Endothelial cell of umbilical vein (primary cell): ENCODE results near the gene DLGAP1. TPM values are rescaled to one million over a fixed set of nuclear protein-coding genes. Genes with fewer than 3 reads are reported as not detected.

Experiments
- BruUV-seq: library from RNA; stranded (reverse); fragments of 400-500 nt; replicated peaks from 2 replicates; lab custom pipeline; 2021; lab: Mats Ljungman, UMichigan
- CTCF ChIA-PET: fragments of 300-600, 350-600 bp; sonication (Branson Sonifier 250); formaldehyde crosslinking; loops from one replicate; lab custom pipeline; 2021; ENCODE audit warnings: antibody characterized with exemption, inconsistent platforms; lab: Charles Lee
- POLR2A ChIA-PET: fragments of 300-600, 350-600 bp; sonication (Branson Sonifier 250); formaldehyde crosslinking; loops from one replicate; lab custom pipeline; 2021; ENCODE audit warnings: antibody characterized with exemption, inconsistent platforms; lab: Charles Lee
- DNase-seq: peaks from one replicate; pipeline ENCODE4 v3.0.0-alpha.2; 2011; ENCODE audit warnings: low read depth, low spot score
- FAIRE-seq: peaks from 2 replicates; lab custom pipeline; 2011; peaks lifted over from hg19 to GRCh38; lab: Jason Lieb, UNC
- H2AFZ ChIP-seq: 2 replicates; pipeline ENCODE4 v1.6.0; 2012; ENCODE audit warnings: low read depth, low read length, control low read depth, inconsistent platforms
- H3K27ac ChIP-seq: 2 replicates; pipeline ENCODE4 v1.5.1; 2011; ENCODE audit warnings: low read depth, mild to moderate bottlenecking, control low read depth, low read length, moderate library complexity; ENCODE audit not compliant: insufficient read depth
- H3K27me3 ChIP-seq, 2 experiments: 2 replicates each; pipeline versions ENCODE4 v1.6.0 to v1.6.1; 2011; ENCODE audit warnings: low read length in 2 of 2, mixed read lengths in 1 of 2; ENCODE audit not compliant: control insufficient read depth in 2 of 2, insufficient read depth in 2 of 2
- H3K36me3 ChIP-seq, 2 experiments: 2 replicates in 1 of 2; 3 replicates in 1 of 2; pipeline ENCODE4 v1.5.1; 2011; ENCODE audit warnings: low read length in 2 of 2, mild to moderate bottlenecking in 1 of 2, moderate library complexity in 1 of 2; ENCODE audit not compliant: control insufficient read depth in 2 of 2, insufficient read depth in 2 of 2; ENCODE audit errors: extremely low read depth in 1 of 2
- H3K4me1 ChIP-seq: 3 replicates; pipeline ENCODE4 v1.5.1; 2011; ENCODE audit warnings: mild to moderate bottlenecking, low read length; ENCODE audit not compliant: control insufficient read depth, insufficient read depth; ENCODE audit errors: extremely low read depth
- H3K4me2 ChIP-seq: 2 replicates; pipeline ENCODE4 v1.6.1; 2011; ENCODE audit warnings: low read length, control low read depth, mixed read lengths; ENCODE audit not compliant: insufficient read depth
- H3K4me3 ChIP-seq, 3 experiments: fragments of 200-600 bp in 1 of 3; sonication (generic), shearing (Covaris generic) in 1 of 3; replicated peaks in 1 of 3; 2 replicates each; pipeline ENCODE4 v1.5.1; 2011 to 2016; ENCODE audit warnings: control low read depth in 3 of 3, low read length in 3 of 3, mild to moderate bottlenecking in 2 of 3, inconsistent platforms in 1 of 3, low read depth in 1 of 3, moderate library complexity in 1 of 3; ENCODE audit not compliant: insufficient read depth in 1 of 3
- H3K79me2 ChIP-seq: 2 replicates; pipeline ENCODE4 v1.6.0; 2012; ENCODE audit warnings: low read length, inconsistent platforms; ENCODE audit not compliant: control insufficient read depth, insufficient read depth
- H3K9ac ChIP-seq: replicated peaks from 2 replicates; pipeline ENCODE3; 2011; ENCODE audit warnings: low read length, control low read depth; ENCODE audit not compliant: insufficient read depth; ENCODE audit errors: extremely low read depth
- H3K9me1 ChIP-seq: replicated peaks from 3 replicates; pipeline ENCODE4 v1.6.0; 2011; ENCODE audit warnings: mild to moderate bottlenecking, low read length; ENCODE audit not compliant: control insufficient read depth, insufficient read depth; ENCODE audit errors: extremely low read depth
- H3K9me3 ChIP-seq: replicated peaks from 2 replicates; pipeline ENCODE4 v1.5.1; 2012; ENCODE audit warnings: low read length, inconsistent platforms; ENCODE audit not compliant: control insufficient read depth, insufficient read depth
- H4K20me1 ChIP-seq: replicated peaks from 2 replicates; pipeline ENCODE3; 2011; ENCODE audit warnings: mild to moderate bottlenecking, low read length; ENCODE audit not compliant: control insufficient read depth, insufficient read depth; ENCODE audit errors: extremely low read depth
- CTCF ChIP-seq, 2 donors: IDR thresholded peaks; 1 replicate in 1 of 2; 2 replicates in 1 of 2; pipeline ENCODE4 v1.5.1; 2011; ENCODE audit warnings: low read length in 2 of 2, mild to moderate bottlenecking in 2 of 2, moderate library complexity in 2 of 2, control low read depth in 1 of 2, inconsistent platforms in 1 of 2, low read depth in 1 of 2; ENCODE audit not compliant: insufficient read depth in 1 of 2; ENCODE audit errors: extremely low read depth in 1 of 2
- EZH2 ChIP-seq: IDR thresholded peaks from 2 replicates; pipeline ENCODE4 v1.6.1; 2012; ENCODE audit warnings: borderline replicate concordance, low read depth, mild to moderate bottlenecking, moderate library complexity, low read length, inconsistent platforms; ENCODE audit not compliant: severe bottlenecking
- FOS ChIP-seq: IDR thresholded peaks from 2 replicates; pipeline ENCODE4 v1.6.1; 2011; ENCODE audit warnings: mild to moderate bottlenecking, low read length, moderate library complexity, borderline replicate concordance; ENCODE audit not compliant: insufficient read depth
- GATA2 ChIP-seq: IDR thresholded peaks from 2 replicates; pipeline ENCODE4 v1.7.0; 2011; ENCODE audit warnings: low read depth, mild to moderate bottlenecking, moderate library complexity, mixed read lengths, low read length; ENCODE audit not compliant: insufficient read length, insufficient read depth
- JUN ChIP-seq: IDR thresholded peaks from 2 replicates; pipeline ENCODE4 v1.6.1; 2011; ENCODE audit warnings: borderline replicate concordance, low read depth; ENCODE audit not compliant: insufficient read length, insufficient read depth
- MAX ChIP-seq: IDR thresholded peaks from 2 replicates; pipeline ENCODE4 v1.6.1; 2011; ENCODE audit not compliant: insufficient read depth, insufficient read length
- MYC ChIP-seq: IDR thresholded peaks from one replicate; pipeline ENCODE4 v1.6.1; 2011; ENCODE audit warnings: mild to moderate bottlenecking, low read depth, low read length
- POLR2A ChIP-seq: IDR thresholded peaks from 2 replicates; pipeline ENCODE4 v1.6.1; 2012; ENCODE audit warnings: low read depth, mild to moderate bottlenecking, control low read depth, low read length
- POLR2AphosphoS5 ChIP-seq: IDR thresholded peaks from 2 replicates; pipeline ENCODE4 v1.6.1; 2012; ENCODE audit warnings: low read depth, mild to moderate bottlenecking, control low read depth, low read length, moderate library complexity; ENCODE audit not compliant: insufficient read depth
- dilution Hi-C: fragments of 300-500 bp; cut with MboI; formaldehyde crosslinking; loops from one replicate; pipeline ENCODE4 v1.15.0; 2019; ENCODE audit warnings: low sequenced_read_pairs; ENCODE audit not compliant: extremely low pct_ligation_motif_present
- intact Hi-C: fragments of 100-400 bp; cut with micrococcal nuclease; formaldehyde crosslinking; loops from one replicate; pipeline ENCODE4 v1.10.0; 2022
- polyA plus RNA-seq, 4 experiments: library from polyadenylated mRNA; depleted of rRNA in 3 of 4; stranded (reverse) in 3 of 4; unstranded in 1 of 4; fragments of >200 nt; gene quantifications; 2 replicates each; pipeline versions ENCODE4 v1.2.1 to v1.2.3, GENCODE V29; 2011 to 2012; ENCODE audit warnings: missing spikeins in 1 of 4
- total RNA-seq: library from RNA; stranded (reverse); gene quantifications from 2 replicates; pipeline ENCODE4 v1.2.3, GENCODE V29; 2021

DLGAP1 gene
- total and polyA plus RNA-seq, 2 donors (not counting 3 experiments of a cell fraction or from before 2014, with no cell fraction given): 0.04 TPM; not detected in 1

GRCh38 chr18:3914109-3914508 is 541.0 kb downstream of the DLGAP1 start:
- CTCF ChIA-PET: interaction anchor here (0.8 to 1.1 kb wide), 2 partner anchors 81 to 93 kb away, joined by 3 read pairs; no protein-coding TSS in a partner anchor
- Histone ChIP-seq H3K9me1 (no peaks in the 10 kb centered on the region), H3K27me3 (peaks cover 3 to 6% of the 10 kb centered on the region in 2 experiments), H2AFZ (no peak overlapping the region), H3K4me2 (no peak overlapping the region), H3K9ac (no peak overlapping the region), H3K36me3 (no peaks in the 10 kb centered on the region), H3K27ac (no peak overlapping the region), H3K4me1 (no peaks in the 10 kb centered on the region), H3K4me3 (no peak overlapping the region), H4K20me1 (no peaks in the 10 kb centered on the region), H3K9me3 (no peaks in the 10 kb centered on the region), H3K79me2 (no peaks in the 10 kb centered on the region)
- no TSS peak for BruUV-seq
- intact Hi-C loops: no loop called here
- TF ChIP-seq POLR2A: no peak
- TF ChIP-seq JUN: no peak
- no peak for TF ChIP-seq EZH2
- no peak for TF ChIP-seq MAX
- no peak for TF ChIP-seq GATA2
- TF ChIP-seq CTCF (IDR thresholded peaks at IDR 0.05; ENCODE audit: extremely low read depth in 1 of 2, insufficient read depth in 1 of 2, low read depth in 1 of 2, low read length in 2 of 2): no peak
- TF ChIP-seq POLR2AphosphoS5: no peak
- no peak for TF ChIP-seq MYC
- TF ChIP-seq FOS: no peak
- dilution Hi-C loops: no loop called here
- DNase-seq (no peak), FAIRE-seq (no peak)
- POLR2A ChIA-PET: no interaction called here
